NCI-H82 (cell line): ENCODE results near the gene R3HCC1L.
"Not testable (repeated sequence)": the region's sequence is repeated elsewhere in the genome, so short reads cannot be mapped to it uniquely, and the experiment has no call there.

Experiments used
- DNase-seq: peaks from one replicate; lab custom pipeline; 2025; lab: John Stamatoyannopoulos, UW

The R3HCC1L gene

GRCh38 chr10:98172495-98172894, 38.0 kb downstream of the R3HCC1L start:
- DNase-seq, result peak; percentile 84

DNA sequence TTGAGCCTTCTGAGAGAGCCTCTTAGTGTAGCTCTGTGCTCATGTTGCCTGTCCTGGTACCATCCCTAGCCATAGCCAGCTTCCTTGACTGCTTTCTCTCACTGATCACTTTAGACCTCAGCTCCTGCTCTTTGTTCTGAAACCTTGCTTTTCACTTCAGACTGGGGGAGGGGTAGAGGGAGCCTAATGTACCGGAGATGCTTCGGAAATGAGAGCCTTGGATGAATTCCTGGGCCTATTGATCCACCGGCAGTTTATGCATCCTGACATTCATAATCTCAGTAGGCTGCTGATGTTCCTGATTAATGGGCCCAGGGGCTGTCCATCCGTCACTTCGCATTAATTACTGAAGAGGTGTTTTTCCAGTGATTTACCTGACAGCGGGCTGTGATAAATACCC, 38.8 kb downstream of the R3HCC1L start:
- DNase-seq, result peak; percentile 70

GRCh38 chr10:98182351-98182915, 48.0 kb downstream of the R3HCC1L start:
- DNase-seq, result not testable (repeated sequence)

DNA sequence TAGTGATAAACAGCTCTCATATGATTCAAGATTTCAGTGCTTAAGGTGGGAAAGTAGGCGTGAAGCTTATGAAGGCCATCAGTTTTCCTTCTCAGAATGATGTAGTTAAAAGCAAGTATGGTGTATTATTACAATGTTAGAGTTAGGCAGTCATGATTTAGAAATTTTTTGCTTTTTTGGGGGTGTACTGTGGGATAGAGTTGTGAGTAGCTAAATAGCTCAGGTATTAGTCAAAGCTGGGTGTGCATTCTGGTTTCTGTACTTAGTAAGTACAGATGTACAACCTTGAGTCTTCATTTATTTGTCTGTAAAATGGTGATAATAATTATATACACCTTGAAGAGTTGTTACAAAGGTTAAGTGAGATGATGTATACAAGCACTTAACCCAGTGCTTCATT, 52.2 kb downstream of the R3HCC1L start:
- no peak for DNase-seq

GRCh38 chr10:98190773-98191172, 56.3 kb downstream of the R3HCC1L start:
- not testable (repeated sequence) for DNase-seq

DNA sequence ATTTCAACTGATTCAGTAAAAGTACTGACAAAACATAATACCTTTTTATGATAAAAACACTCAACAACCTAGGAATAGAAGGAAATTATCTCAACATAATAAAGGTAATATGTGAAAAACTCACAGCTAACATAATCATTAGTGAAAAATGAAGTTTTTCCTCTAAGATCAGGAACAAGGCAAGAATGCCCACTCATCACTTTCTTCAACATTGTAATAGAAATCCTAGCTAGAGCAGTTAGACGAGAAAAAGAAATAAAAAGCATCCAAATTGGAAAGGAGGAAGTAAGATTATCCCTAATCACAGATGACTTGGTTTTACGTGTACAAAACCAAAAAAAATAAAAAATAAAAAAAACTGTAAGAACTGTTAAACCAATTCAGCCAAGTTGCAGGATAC, 58.6 kb downstream of the R3HCC1L start:
- DNase-seq, result no peak

- no peak for DNase-seq
Observed at GRCh38 chr10:98194633-98195032, 60.2 kb downstream of the R3HCC1L start.

- no peak for DNase-seq
Observed at GRCh38 chr10:98195120-98195519, 60.7 kb downstream of the R3HCC1L start.

DNA sequence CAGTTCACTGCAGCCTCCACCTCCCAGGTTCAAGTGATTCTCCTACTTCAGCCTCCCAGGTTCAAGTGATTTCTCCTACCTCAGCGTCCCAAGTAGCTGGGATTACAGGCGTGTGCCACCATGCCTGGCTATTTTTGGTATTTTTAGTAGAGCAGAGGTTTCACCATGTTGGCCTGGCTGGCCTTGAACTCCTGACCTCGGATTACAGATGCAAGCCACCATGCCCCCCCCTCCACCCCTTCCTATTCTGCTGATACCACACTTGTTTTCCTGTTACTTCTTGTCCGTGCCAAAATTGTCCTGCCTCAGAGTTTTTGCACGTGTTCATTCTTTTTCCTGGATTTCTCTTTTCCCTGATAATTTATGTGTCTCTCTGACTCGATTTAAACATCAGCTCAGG, 62.5 kb downstream of the R3HCC1L start:
- no peak for DNase-seq

- DNase-seq, result no peak
Observed at GRCh38 chr10:98201760-98202159, 67.3 kb downstream of the R3HCC1L start.

DNA sequence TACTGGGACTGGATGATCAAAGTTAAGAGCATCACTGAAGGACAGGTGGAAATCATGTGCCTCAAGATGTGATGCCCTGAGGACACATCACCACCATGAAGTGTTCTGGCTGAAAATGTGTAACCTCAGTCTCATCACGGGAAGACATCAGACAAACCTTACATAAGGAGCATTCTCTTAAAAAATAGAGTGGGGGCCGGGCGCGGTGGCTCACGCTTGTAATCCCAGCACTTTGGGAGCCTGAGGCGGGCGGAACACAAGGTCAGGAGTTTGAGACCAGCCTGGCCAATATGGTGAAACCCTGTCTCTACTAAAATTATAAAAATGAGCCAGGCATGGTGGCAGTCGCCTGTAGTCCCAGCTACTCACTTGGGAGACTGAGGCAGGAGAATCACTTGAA, 67.9 kb downstream of the R3HCC1L start:
- no peak for DNase-seq

GRCh38 chr10:98205351-98205750, 70.9 kb downstream of the R3HCC1L start:
- DNase-seq, result no peak

DNA sequence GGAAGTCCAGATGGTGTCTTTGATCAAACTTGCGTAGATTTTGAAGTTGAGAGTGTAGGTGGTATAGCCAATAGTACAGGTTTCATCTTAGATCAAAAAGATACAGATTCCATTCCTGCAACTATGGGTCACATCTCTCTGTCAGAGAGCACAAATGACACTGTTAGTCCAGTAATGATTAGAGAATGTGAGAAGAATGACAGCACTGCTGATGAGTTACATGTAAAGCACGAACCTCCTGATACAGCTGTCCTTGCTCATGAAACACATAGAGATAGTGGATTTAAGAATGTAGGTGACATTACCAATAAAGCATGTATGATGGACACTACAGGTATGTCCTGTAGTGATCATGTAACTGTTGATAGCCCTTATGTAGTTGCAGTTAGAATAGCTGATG, 74.5 kb downstream of the R3HCC1L start:
- DNase-seq, result no peak

GRCh38 chr10:98209441-98209840, 75.0 kb downstream of the R3HCC1L start:
- no peak for DNase-seq

DNA sequence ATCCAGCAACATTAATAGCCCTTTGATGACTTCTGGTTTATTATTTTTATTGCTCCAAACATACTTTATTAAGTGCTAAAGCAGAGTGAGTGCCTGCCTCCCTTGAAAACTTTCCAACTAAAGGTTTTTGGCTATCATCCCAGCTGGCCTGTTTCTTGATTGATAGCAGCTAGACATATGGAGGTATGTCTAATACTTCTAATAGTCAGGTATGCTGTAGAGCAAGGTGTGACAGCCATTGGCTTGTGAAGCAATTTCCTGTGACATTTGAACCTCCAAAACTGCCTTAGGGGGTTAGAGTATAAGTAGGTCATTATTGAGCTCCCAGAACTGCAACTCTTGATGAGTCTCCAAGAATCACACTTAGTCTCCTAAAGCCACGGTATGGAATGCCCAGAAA, 77.7 kb downstream of the R3HCC1L start:
- DNase-seq, result no peak

GRCh38 chr10:98213740-98214139, 79.3 kb downstream of the R3HCC1L start:
- DNase-seq, result no peak

DNA sequence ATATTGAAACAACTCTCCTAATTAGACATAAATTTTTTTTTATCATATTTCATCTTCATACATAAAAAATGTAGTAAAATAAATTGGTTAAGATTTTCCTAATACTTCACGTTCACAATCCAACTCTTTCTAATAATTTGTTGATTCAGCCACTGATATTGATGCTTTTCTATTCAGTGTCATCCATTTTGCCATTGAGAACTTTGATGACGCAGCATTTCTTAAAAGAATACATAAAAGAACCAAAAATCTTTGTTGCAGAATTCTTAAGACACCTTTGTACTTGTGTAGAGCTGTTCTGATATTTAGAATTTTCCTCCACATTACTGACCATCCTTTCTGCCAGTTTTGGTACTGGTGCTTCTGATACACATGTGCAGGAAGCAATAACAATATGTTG, 80.9 kb downstream of the R3HCC1L start:
- DNase-seq, result no peak

DNA sequence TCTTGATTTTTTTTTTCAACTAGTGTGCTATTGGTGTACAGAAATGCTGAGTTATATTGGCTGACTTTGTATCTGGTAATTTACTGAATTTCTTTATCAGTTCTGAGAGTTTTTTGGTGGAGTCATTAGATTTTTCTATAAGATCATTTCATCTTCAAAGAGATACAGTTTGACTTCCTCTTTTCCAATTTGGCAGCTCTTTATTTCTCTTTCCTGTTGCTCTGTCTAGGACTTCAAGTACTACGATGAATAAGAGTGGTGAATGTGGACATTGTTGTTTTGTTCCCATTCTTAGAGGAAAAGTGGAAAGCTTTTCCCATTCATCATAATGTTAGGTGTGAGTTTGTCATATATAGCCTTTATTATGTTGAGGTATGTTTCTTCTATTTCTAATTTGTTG, 83.3 kb downstream of the R3HCC1L start:
- no peak for DNase-seq

DNA sequence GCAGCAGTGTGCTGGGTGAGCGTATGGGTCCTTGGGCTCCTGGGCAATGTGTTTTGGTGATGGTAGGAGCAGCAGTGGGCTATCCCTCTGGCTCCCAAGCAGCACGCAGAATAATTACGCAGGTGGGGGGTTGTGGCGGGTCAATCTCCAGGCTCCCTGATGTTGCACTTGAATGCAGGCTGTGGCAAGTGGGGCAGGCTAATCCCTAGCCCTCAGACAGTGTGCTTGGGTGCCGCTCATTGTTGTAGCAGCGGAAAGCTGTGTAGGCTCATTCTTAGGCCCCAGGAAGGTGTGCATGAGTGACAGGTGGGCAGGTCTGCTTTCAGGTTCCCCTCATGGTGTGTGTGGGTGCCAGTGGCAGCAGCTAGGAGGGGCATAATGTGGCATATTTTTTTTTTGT, 89.4 kb downstream of the R3HCC1L start:
- peak; percentile 3 for DNase-seq

- DNase-seq, result no peak
Observed at GRCh38 chr10:98224509-98224908, 90.1 kb downstream of the R3HCC1L start.

GRCh38 chr10:98224996-98225395, 90.5 kb downstream of the R3HCC1L start:
- no peak for DNase-seq

- DNase-seq, result no peak
Observed at GRCh38 chr10:98226508-98227144, 92.2 kb downstream of the R3HCC1L start.

DNA sequence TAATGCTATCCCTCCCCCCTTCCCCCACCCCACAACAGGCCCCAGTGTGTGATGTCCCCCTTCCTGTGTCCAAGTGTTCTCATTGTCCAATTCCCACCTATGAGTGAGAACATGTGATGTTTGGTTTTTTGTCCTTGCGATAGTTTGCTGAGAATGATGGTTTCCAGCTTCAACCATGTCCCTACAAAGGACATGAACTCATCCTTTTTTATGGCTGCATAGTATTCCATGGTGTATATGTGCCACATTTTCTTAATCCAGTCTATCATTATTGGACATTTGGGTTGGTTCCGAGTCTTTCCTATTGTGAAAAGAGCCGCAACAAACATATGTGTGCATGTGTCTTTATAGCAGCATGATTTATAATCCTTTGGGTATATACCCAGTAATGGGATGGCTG, 93.3 kb downstream of the R3HCC1L start:
- not testable (repeated sequence) for DNase-seq

DNA sequence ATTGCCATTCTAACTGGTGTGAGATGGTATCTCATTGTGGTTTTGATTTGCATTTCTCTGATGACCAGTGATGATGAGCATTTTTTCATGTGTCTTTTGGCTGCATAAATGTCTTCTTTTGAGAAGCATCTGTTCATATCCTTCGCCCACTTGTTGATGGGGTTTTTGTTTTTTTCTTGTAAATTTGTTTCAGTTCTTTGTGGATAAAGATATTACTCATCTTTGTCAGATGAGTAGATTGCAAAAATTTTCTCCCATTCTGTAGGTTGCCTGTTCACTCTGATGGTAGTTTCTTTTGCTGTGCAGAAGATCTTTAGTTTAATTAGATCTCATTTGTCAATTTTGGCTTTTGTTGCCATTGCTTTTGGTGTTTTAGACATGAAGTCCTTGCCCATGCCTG, 93.8 kb downstream of the R3HCC1L start:
- DNase-seq, result not testable (repeated sequence)
